DMS153 (cell line): ENCODE measurements around the gene MAP4K4.

Experiments
- DNase-seq: peaks from one replicate; lab custom pipeline; 2025; lab: John Stamatoyannopoulos, UW

Gene MAP4K4

GRCh38 chr2:101692766-101693165 is 4.7 kb upstream of the MAP4K4 start:
- DNase-seq: no peak

GRCh38 chr2:101693991-101694588 is 3.4 kb upstream of the MAP4K4 start:
- DNase-seq: no peak

- DNase-seq: no peak
These were observed 1.0 kb upstream of the MAP4K4 start for GRCh38 chr2:101696272-101697123.

GRCh38 chr2:101698014-101698843 is 722 bp downstream of the MAP4K4 start:
- peak; percentile 32 for DNase-seq

- DNase-seq: no peak
These were observed 1.6 kb downstream of the MAP4K4 start for GRCh38 chr2:101698844-101699754.

GRCh38 chr2:101699755-101700461 is 2.4 kb downstream of the MAP4K4 start:
- DNase-seq: no peak

GRCh38 chr2:101704046-101704466 is 6.5 kb downstream of the MAP4K4 start:
- DNase-seq: no peak

GRCh38 chr2:101704816-101705578 is 7.5 kb downstream of the MAP4K4 start:
- no peak for DNase-seq

- DNase-seq: no peak
These were observed 8.8 kb downstream of the MAP4K4 start for GRCh38 chr2:101706121-101706818.

- no peak for DNase-seq
These were observed 9.3 kb downstream of the MAP4K4 start for GRCh38 chr2:101706819-101707177.

- DNase-seq: peak; percentile 3
These were observed 12.5 kb downstream of the MAP4K4 start for GRCh38 chr2:101710036-101710435.

- no peak for DNase-seq
These were observed 13.2 kb downstream of the MAP4K4 start for GRCh38 chr2:101710471-101711318.

- DNase-seq: no peak
These were observed 16.6 kb downstream of the MAP4K4 start for GRCh38 chr2:101714118-101714517.

- no peak for DNase-seq
These were observed 19.8 kb downstream of the MAP4K4 start for GRCh38 chr2:101717071-101717845.

- DNase-seq: no peak
These were observed 21.0 kb downstream of the MAP4K4 start for GRCh38 chr2:101718479-101718878.

GRCh38 chr2:101718993-101719571 is 21.6 kb downstream of the MAP4K4 start:
- DNase-seq: no peak

GRCh38 chr2:101720732-101721131 is 23.2 kb downstream of the MAP4K4 start:
- DNase-seq: no peak
